ENCODE results near the gene ZNF761.
"Not testable (repeated sequence)": the region's sequence is repeated elsewhere in the genome, so short reads cannot be mapped to it uniquely, and the experiment has no call there.

GRCh38 chr19:53447196-53447595 lies 15.4 kb downstream of the ZNF761 start:
- TF ChIP-seq CTCF (IDR thresholded peaks at IDR 0.05; ENCODE audit: low read depth, low read length, poor library complexity, severe bottlenecking); EZH2phosphoT487 (IDR thresholded peaks at IDR 0.05; ENCODE audit: borderline replicate concordance, low read length): not testable (repeated sequence)
